Erythroblast (primary cell): ENCODE measurements around the gene MFAP4.

Experiments
- GATA1 ChIP-seq: IDR thresholded peaks from 2 replicates; pipeline ENCODE4 v1.6.1; 2011; ENCODE audit warnings: low read depth, mild to moderate bottlenecking, control low read depth, low read length, moderate library complexity
- POLR2A ChIP-seq: IDR thresholded peaks from 2 replicates; pipeline ENCODE4 v1.6.1; 2011; ENCODE audit warnings: mild to moderate bottlenecking, low read length

GRCh38 chr17:19409066-19409465 lies 22.1 kb upstream of the MFAP4 start:
- TF ChIP-seq GATA1 (no peak), POLR2A (no peak)
